Prostate gland (tissue), 2 donors: ENCODE results near the gene USP35. TPM values are rescaled to one million over a fixed set of nuclear protein-coding genes. Genes with fewer than 3 reads are reported as not detected.

ENCODE experiments used
- DNase-seq: peaks from one replicate; pipeline ENCODE4 v3.0.0-alpha.2; 2019; ENCODE audit warnings: low spot score
- H3K27ac ChIP-seq, 2 donors: fragments of 200-600 bp; sonication (generic); 2 replicates each; pipeline ENCODE4 v1.5.1; 2017 to 2019
- H3K27me3 ChIP-seq: fragments of 200-600 bp; sonication (generic); replicated peaks from 2 replicates; pipeline ENCODE4 v1.5.1; 2019; ENCODE audit not compliant: insufficient read depth
- H3K36me3 ChIP-seq, 2 donors: fragments of 200-600 bp; sonication (generic); 1 replicate in 1 of 2; 2 replicates in 1 of 2; pipeline versions ENCODE4 v1.5.1 to v1.8.1; 2017 to 2019
- H3K4me1 ChIP-seq: fragments of 200-600 bp; sonication (generic); replicated peaks from 2 replicates; pipeline ENCODE4 v1.5.1; 2019
- H3K4me3 ChIP-seq, 2 donors: fragments of 200-600 bp; sonication (generic); 2 replicates each; pipeline ENCODE4 v1.5.1; 2017 to 2019
- H3K9me3 ChIP-seq: fragments of 200-600 bp; sonication (generic); 2 replicates; pipeline ENCODE4 v1.5.1; 2017
- POLR2A ChIP-seq: fragments of 450-650 bp; IDR thresholded peaks from one replicate; pipeline ENCODE4 v1.6.1; 2016; ENCODE audit warnings: antibody characterized with exemption, mild to moderate bottlenecking
- POLR2AphosphoS5 ChIP-seq: sonication (generic); formaldehyde crosslinking; IDR thresholded peaks from one replicate; pipeline ENCODE4 v1.6.1; 2017; ENCODE audit warnings: antibody characterized with exemption
- WGBS: methylation state at CpG from one replicate; pipeline ENCODE4 v1.1.5; 2018; 5-methylcytosine and 5-hydroxymethylcytosine counted together
- intact Hi-C: fragments of 100-400 bp; cut with DNase I; formaldehyde crosslinking; loops from one replicate; pipeline ENCODE4 v1.14.2; 2022
- total RNA-seq, 2 donors: library from RNA; depleted of rRNA; stranded (reverse); fragments of >200 nt; gene quantifications; one replicate each; pipeline ENCODE4 v1.1.0, GENCODE V29; 2016
- TF ChIP-seq, protein P1 (sequence below), 4 experiments: fragments of 200-600 bp in 2 of 4; fragments of 450-650 bp in 2 of 4; sonication (generic) in 2 of 4; IDR thresholded peaks; 1 replicate in 3 of 4; 2 replicates in 1 of 4; pipeline ENCODE4 v1.5.1; 2016 to 2019; ENCODE audit warnings: antibody characterized with exemption in 4 of 4, mild to moderate bottlenecking in 2 of 4, moderate library complexity in 2 of 4

USP35 gene
- total RNA-seq, 2 donors from 2014 or later = 3.4 to 13.6 TPM

DNA sequence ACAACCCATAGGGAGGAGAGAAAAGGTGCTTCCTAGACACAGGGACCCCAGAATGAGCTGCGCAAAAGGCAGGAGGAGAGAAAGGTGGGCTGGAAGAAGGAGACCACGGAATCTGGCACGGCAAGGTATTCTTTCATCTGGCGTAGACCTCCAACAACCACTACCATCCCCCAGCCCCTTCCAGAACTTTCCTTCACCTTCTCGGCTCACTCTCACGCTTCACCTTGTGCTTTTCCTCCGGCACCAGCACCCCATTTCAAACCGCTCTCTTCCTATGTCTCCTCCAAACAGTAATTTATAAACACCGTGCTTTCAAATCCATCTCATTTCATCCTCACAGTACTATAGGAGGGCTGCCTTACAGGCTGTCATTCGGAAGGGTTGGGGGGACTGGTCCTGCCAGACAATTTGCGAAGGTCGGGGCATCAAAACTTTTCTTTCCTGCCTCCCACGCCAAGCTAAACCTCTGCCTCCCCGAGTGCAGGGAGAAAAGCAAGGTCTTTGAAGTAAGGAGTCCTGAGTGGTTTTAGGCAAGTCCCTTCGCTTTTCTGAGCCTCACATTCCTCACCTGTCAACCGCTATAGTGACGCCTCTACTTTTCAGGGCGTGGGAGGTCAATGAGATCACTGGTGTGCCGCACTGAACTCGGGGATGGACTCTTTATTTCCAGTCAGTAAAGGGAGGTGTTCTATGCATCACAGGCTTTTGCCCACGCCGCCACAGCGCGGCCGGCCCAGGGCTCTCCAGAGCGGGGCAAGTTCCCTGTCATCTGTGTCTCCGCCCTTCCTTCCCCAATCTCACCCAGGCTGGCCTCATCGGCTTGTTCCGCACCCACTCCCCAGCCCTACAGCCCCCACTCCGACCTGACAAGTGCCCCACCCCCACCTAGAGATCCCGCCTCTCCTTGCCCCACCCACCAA, 1.1 kb upstream of the USP35 start:
- Histone ChIP-seq H3K9me3 (no peaks in the 10 kb centered on the region), H3K4me3 (peak overlapping the region; percentile 64 to 88), H3K4me1 (no peaks in the 10 kb centered on the region), H3K36me3 (no peaks in the 10 kb centered on the region), H3K27ac (peak overlapping the region; percentile 79 to 87), H3K27me3 (no peaks in the 10 kb centered on the region)
- no peak for TF ChIP-seq POLR2A
- no peak for TF ChIP-seq POLR2AphosphoS5
- TF ChIP-seq, protein P1, sequence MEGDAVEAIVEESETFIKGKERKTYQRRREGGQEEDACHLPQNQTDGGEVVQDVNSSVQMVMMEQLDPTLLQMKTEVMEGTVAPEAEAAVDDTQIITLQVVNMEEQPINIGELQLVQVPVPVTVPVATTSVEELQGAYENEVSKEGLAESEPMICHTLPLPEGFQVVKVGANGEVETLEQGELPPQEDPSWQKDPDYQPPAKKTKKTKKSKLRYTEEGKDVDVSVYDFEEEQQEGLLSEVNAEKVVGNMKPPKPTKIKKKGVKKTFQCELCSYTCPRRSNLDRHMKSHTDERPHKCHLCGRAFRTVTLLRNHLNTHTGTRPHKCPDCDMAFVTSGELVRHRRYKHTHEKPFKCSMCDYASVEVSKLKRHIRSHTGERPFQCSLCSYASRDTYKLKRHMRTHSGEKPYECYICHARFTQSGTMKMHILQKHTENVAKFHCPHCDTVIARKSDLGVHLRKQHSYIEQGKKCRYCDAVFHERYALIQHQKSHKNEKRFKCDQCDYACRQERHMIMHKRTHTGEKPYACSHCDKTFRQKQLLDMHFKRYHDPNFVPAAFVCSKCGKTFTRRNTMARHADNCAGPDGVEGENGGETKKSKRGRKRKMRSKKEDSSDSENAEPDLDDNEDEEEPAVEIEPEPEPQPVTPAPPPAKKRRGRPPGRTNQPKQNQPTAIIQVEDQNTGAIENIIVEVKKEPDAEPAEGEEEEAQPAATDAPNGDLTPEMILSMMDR (IDR thresholded peaks at IDR 0.05) = no peak
- intact Hi-C loops = no loop called here
- WGBS = 15% methylated on average over 31 of the region's 31 CpGs
- DNase-seq = no peak

- Histone ChIP-seq H3K27ac (peak overlapping the region; percentile 79 to 87), H3K9me3 (no peaks in the 10 kb centered on the region), H3K36me3 (no peaks in the 10 kb centered on the region), H3K4me1 (no peaks in the 10 kb centered on the region), H3K4me3 (peak overlapping the region; percentile 64 to 88), H3K27me3 (no peaks in the 10 kb centered on the region)
- intact Hi-C loops = no loop called here
- TF ChIP-seq POLR2AphosphoS5 = no peak
- TF ChIP-seq, protein P1 (IDR thresholded peaks at IDR 0.05) = no peak
- WGBS = 32% methylated on average over 16 of the region's 18 CpGs
- no peak for DNase-seq
Measured at GRCh38 chr11:78189174-78189724, 530 bp downstream of the USP35 start.

DNA sequence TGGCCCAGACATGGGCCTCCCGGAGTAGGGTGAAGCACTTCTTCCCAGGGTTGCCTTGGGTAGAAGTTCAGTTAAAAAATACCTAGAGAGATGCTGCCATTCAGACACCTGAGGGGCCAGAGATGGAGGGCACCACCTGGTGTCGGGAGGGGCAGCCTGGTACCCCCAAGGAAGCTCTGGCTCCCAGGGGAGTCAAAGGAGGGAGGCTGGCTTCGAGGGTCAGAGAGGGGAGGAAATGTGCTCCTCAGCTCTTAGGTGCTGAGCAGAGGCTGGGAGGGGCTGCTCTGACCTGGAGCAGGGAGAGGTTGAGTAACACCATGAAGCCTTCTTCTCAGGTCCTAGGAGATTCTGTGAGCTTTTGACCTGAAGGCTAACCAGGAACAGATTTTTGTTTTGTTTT, 1.1 kb downstream of the USP35 start:
- H3K4me1 ChIP-seq = no peaks in the 10 kb centered on the region
- H3K4me3 ChIP-seq = no peak overlapping the region
- no peak for DNase-seq
- intact Hi-C loops = no loop called here
- no peaks in the 10 kb centered on the region for H3K27me3 ChIP-seq
- H3K9me3 ChIP-seq = no peaks in the 10 kb centered on the region
- H3K36me3 ChIP-seq = no peaks in the 10 kb centered on the region
- TF ChIP-seq POLR2A (no peak), POLR2AphosphoS5 (no peak)
- TF ChIP-seq, protein P1 (IDR thresholded peaks at IDR 0.05) = no peak
- WGBS = 44% methylated on average over 3 of the region's 3 CpGs
- no peak overlapping the region for H3K27ac ChIP-seq

- H3K9me3 ChIP-seq = no peaks in the 10 kb centered on the region
- intact Hi-C loops = no loop called here
- no peaks in the 10 kb centered on the region for H3K4me1 ChIP-seq
- no peaks in the 10 kb centered on the region for H3K27me3 ChIP-seq
- no peak for DNase-seq
- no peak overlapping the region for H3K4me3 ChIP-seq
- no peaks in the 10 kb centered on the region for H3K36me3 ChIP-seq
- no peak for TF ChIP-seq POLR2A
- H3K27ac ChIP-seq = no peak overlapping the region
- WGBS = 67% methylated on average over 3 of the region's 3 CpGs
Measured at GRCh38 chr11:78190374-78190773, 1.7 kb downstream of the USP35 start.

DNA sequence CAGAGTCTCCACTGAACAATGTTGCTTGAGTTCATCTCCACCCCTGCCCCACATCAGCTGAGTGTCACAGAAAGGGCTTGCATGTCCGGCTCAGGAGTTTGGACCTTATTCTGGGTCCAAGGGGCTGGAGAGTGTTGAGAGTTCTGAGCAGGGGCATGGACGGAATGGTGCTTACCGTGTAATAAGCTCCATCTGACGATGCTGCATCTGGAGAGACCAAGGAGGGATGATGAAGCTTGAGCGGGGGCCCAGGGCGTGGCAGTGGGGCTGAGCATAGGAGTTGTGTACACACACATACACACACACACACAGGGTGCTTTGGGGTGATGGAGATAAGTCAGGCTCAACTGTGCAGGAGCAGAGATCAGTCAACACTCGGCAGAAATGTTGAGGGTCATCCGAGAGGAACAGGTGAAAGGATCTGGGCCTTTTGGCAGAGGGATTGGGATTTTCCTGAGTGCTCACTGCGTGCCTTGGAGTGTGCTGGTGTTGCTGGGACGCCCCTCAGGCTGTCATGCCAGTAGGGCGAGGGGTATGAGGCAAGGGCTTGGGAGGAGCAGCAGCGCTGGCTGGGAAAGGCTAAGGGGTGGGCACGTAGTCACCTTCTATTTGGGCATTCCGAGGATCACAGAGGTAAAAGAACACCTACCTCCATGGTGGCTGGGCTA, 2.3 kb downstream of the USP35 start:
- Histone ChIP-seq H3K27me3 (no peaks in the 10 kb centered on the region), H3K4me3 (no peak overlapping the region), H3K9me3 (no peaks in the 10 kb centered on the region), H3K36me3 (no peaks in the 10 kb centered on the region), H3K4me1 (no peaks in the 10 kb centered on the region), H3K27ac (no peak overlapping the region)
- TF ChIP-seq POLR2A = no peak
- no peak for TF ChIP-seq POLR2AphosphoS5
- intact Hi-C loops = no loop called here
- 85% methylated on average over 14 of the region's 14 CpGs for WGBS
- no peak for DNase-seq
